Suppressor macrophage (primary cell): ENCODE results near the gene CASTOR1.

ENCODE experiments used
- DNase-seq, 4 experiments: peaks; one replicate each; pipeline ENCODE4 v3.0.0-alpha.2; 2020 to 2022

Gene CASTOR1

DNA sequence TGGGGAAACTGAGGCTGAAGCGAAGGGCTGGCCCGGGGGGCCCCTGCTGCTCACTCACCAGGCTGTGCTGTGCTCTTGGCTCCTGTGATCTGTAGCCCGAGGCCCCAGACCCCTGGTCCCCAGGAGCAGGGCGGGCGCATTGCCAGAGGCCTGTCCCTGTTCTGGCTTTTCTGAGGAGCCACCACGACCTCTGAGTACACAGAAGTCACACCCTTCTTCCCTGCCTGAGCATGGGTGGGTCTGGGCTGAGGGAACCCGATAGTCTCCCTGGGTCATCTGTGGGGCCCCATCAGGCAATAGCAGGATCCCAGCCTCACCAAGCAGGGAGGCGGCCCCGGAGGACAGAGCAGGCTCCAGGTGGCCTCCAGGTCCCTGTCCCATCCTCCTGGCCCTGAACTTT is 5.1 kb downstream of the CASTOR1 start:
- DNase-seq, result no peak

DNA sequence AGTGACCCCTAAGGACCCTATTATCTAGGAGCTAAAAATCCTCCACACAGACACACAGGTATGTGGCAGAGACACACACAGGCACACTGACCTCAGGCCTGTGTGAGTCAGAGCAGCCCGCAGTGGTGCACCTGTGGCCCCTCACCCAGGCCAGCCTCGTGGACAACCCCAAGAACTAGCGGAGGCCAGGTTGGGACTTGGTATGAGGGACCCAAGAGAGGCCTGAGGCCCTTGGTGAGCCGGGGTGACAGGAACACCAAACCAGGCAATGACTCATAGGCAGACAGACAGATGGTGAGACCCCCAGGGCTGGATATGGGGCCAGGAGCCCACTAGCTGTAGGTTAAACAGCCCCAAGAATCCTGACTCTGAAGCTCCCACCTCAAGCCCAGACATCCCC is 6.0 kb downstream of the CASTOR1 start:
- no peak for DNase-seq

DNA sequence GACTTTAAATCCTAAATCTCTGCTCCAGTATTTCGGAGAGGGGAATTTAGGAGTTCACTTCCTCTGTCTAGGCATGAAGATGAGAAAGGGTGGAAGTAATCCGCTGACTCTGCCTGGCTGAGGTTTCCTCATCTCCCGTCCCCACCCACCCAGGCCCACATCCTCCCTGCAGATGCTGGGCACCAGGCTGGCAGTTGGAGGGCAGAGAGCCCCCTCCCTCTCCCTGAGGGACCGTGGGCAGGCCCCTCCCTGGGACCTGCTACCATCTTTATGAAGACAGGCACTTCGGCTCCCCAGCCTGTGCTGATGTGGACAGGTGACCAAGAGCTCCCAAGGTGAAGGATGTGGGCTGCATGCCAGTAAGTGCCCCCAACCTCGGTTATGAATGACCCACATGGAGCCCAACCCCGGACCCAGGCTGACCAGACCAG is 6.7 kb downstream of the CASTOR1 start:
- peak; percentile 64 to 84 (median 76) for DNase-seq

DNA sequence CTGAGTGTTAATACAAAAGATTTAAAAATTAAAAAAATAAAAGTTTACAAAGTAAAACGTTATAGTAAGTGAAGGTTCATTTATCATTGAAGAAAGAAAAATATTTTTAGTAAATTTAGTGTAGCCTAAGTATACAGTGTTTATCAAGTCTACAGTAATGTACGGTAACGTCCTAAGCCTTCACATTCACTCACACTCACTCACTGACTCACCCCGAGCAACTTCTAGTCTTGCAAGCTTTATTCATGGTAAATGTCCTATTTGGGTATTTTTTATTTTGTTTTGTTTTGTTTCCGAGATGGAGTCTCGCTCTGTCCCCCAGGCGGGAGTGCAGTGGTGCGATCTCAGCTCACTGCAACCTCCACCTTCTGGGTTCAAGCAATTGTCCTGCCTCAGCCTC is 8.8 kb downstream of the CASTOR1 start:
- DNase-seq, result peak in 1 of 4 experiments; percentile 38

DNA sequence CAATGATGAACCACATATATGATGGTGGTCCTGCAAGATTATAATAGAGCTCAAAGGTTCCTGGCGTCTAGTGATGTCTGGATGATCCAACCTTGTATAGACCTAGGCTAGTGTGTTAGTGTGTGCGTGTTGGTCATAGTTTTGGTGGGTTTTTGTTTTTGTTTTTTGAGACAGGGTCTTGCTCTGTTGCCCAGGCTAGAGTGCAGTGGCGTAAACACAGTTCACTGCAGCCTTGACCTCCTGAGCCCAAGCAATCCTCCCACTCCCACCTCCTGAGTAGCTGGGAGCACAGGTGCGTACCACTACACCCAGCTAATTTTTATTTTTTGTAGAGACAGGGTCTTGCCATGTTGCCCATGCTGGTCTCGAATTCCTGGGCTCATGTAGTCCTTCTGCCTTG is 9.4 kb downstream of the CASTOR1 start:
- no peak for DNase-seq

DNA sequence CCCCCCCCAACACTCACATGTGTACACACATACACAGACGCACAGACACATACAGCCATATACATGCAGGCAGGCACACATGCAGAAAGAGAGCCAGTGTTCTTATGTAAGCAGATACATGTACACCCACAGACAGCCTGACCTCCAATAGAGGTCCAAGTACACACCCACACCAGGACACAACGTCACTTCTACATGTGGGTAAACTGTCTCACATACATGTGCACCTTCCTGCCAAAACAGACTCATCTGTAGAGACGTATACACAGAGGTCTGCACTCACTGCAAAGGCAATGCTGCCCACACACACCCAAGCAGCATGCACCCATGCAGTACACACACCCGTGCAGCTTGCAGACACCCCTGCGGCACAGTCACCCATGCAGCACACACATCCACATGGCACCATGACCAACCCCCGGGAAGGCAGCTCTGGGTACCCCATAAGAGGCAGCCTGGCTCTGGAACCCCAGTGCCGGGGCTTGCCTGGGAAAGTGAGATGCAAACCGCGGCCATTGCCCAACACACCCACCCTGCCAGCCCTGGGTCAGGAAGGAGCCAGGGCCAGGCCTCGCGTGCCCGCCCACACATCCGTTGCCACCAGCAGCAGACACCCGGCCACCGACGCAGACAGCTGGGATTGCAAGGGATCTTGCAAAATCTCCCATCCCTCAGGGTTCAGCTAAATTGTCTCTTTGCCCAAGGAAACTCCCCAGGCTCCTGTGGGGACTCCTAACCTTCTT is 10.1 kb downstream of the CASTOR1 start:
- peak; percentile 95 to 99 (median 98) for DNase-seq

DNA sequence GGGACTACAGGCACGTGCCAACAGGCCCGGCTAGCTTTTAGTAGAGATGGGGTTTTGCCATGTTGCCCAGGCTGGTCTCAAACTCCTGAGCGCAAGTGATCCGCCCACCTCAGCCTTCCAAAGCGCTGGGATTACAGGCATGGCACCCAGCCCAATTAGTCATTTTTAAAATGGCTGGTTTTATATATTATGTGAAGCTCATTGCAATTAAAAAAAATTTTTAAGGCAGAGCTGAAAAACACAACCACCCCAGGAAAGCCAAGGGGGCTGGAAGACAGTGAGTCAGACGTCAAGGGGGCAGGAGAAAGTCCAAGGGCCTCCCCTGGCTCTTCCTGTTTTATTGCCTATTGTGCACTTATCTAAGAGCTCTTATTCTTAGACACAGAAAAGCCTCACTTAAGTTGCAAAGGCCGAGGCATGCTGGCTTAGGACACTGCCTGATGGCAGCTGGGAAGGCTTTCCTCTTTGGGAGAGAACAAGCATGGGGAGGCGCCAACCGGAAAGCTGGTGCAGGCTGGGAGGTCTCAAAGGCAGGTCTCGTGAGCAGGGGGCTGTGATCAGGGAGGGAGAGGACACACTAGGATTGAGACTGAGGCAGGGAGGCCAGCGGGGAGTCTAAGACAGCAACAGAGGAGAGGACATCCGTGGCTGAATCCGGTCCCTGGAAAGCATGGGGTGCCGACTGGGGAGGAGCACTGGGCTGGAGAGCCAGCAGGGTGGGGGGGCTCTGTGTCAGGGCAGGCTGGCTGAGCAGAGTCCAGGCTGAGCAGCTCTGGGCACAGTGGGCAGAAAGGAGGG is 11.6 kb downstream of the CASTOR1 start:
- DNase-seq, result peak; percentile 73 to 85 (median 80)

DNA sequence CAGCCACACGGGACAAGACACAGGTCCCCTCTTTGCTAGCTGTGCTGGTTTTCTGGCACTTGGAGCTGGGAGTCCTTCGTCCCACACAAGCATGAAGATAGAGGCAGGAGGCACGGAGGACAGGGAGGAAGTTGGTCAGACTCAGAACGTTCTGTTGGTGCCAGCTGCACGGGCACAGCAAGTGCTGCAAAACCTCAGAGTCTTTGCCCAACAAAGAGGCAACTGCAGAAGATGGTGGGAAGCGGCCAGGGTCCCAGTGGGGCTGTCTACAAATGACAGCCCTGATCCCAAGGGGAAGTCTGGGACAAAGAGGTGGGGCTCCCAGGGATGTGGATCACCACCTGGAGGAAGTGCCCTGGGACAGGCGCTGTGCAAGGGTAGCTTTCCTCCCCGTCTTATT is 13.3 kb downstream of the CASTOR1 start:
- peak in 3 of 4 experiments; percentile 48 to 60 (median 57) for DNase-seq

DNA sequence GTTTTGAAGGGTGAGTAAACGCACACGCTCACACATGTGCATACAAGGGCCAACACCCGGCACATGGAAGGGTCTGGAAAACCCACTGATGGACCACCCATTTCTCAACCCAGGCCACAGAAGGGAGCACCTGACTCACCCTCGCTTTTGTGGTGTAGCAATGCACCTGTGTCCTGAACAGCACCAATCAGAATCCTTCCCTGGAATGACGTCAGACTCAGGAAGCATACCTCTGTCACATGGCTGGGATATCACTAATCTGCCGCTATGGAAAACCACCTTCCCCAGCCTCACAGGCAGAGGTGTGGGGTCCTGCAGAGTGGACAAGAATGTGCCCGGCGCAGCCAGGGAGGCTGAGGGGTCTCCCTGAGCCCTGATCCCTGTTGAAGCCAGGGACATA is 13.7 kb downstream of the CASTOR1 start:
- DNase-seq, result no peak

DNA sequence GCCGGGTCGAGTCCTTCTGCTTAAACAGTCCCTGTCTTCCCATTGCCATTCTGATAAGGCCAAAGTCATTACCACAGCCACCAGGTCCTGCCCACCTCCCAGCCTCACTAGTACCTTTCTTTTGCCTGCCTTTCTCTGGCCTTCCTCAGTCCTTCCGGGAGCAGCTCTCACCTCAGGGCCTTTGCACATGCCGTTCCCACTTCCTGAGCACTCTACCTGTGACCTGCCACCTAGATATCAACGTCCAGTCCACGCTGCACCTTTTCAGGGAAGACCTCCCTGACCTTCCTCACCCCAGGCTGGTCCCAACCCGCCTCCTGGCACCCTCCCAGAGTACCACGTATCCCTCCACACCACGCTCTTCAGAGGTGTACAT is 14.9 kb downstream of the CASTOR1 start:
- DNase-seq, result no peak

DNA sequence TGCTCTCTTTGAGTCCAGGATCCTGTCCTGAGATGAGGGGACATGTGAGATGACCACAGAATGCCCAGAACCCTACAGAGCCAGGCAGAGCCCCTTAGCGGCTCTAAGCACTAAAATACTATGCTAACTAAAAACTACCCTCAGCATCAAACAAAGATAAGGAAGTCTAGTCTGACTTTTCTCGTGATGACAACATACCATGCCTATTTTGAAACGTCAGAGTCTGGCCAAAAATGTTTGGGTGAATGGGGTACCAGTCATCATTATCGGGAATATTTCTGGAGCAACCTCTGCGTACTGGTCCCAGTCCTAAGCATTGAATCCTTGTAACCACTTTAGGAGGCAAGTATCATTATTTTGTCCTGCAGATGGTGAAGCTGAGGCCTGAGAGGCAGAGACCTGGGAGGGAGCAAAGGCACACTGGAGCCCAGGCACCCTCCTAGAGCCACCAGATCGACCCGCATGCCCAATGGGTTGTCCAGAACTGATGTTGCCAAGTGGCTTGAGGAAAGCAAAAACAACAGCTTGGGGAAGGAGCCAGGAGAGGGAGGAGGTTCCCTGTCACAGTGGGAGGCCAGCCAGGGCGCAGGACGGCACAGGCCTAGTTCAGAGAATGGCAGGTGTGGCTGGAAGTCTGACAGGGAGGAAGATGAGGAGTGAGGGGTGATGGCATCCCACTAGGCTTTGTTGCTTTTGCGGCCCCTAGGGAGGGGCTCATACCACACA is 15.4 kb downstream of the CASTOR1 start:
- peak in 2 of 4 experiments; percentile 46 to 50 for DNase-seq

DNA sequence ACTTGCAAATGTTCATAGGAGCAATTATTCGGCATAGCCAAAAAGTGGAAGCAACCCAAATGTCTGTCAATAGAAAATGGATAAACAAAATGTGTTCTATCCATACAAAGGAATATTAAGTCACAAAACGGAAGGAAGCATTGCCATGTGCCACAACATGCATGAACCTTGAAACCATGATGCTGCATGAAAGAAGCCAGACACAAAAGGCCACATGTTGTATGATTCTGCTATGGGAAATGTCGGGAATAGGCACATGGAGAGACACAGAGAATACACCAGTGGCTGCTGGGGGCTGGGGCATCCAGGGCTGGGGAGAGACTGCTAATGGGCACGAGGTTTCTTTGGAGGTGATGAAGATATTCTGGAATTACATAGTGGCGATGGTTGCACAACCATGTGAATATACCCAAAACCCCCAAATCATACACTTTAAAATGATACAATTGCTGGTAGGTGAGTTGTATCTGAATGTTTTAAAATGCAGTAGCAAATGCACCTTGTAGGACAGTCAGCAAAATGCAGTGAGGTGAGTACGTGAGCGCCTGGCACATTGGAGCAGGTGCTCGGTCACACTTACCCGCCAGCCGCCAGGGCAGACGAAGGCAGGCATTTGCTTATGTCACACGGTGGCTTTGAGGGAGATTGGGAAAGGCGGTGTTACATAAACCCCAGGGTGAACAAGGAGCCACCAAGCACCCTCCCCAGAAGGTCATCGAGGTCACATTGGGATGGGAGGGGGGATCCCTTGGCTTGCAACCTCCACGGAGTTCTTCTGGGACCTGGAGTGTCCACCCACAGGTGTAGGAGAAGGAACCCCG is 16.3 kb downstream of the CASTOR1 start:
- peak in 3 of 4 experiments; percentile 57 to 64 (median 58) for DNase-seq

DNA sequence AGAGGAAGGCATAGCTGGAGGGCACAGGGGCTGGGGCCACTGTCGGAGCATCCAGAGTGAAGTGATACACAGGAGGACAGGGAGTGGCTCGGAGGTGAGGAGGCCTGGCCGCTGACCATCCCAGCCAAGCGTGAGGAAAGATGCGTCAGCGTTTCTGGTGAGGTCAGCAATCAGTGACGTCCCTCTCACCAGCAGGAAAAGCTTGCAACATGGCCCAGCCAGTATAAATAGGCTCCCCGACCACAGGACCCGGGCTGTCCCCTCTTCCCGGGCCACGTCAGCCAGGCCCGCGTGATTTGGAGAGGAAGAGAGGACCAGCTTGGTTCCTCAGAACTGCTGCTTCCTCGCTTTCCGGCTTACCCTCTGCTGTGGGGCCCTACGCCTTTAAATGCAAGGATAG is 18.5 kb downstream of the CASTOR1 start:
- peak; percentile 98 to 99 (median 98) for DNase-seq

DNA sequence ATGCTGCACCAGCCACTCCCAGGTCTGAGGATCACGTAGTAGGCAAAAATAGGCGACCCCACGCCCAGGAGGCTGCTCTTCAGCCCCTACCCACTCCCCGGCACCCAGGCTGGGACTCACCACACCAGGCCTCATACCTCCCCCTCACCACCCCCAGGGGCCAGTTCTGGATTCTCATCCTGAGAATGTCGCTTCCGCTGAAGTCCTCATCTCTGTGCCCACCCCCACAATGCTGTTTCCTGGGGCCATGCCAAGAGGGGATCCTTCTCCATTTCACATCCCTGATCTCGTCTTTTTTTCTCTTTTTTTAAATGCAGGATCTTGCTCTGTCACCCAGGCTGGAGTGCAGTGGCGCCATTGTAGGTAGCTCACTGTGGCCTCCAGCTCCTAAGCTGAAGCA is 21.0 kb downstream of the CASTOR1 start:
- peak in 2 of 4 experiments; percentile 36 to 43 for DNase-seq

DNA sequence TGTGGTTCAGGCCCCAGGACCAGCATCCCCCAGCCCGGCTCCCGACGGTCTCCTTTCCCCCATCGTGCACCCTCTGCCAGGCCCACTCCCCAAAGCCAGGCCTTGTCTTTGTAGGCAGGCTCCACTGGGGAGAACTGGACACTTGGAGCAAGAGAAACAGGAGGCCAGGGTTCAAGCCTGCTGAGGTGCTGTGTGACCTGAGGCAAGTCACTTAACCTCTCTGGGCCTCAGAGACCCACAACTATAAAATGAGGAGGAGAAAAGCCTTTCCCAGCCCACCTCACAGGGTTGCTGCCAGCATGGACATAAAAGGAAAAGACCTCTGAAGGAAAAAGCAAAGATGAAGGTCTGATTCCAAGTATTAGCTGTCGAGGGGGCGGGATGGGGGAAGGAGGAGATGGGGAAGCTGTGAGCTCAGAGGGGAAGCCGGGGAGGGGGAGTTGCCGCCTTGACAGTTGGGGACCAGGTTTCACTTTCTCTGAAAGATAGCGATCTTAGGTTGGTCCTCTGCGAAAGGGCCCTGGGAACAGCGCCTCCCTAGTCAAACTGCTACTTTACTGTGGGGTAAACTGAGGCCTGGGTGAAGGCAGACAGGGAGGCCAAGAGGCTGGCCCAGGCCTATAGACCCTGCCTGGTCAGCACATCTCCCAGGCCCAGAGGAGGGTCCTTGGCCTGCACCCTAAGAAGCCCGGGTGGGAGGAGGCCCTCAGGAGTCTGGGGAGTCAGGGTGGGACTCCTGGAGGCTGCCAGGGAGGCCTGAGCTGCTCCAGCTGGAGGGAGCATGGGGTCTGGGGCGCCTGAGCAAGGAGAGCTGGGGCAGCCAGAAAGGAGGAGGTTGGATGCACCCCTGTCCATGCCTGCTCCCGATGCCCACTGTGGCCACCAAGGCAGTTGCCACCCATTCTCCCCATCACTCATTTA is 21.7 kb downstream of the CASTOR1 start:
- peak in 3 of 4 experiments; percentile 62 to 78 (median 72) for DNase-seq

DNA sequence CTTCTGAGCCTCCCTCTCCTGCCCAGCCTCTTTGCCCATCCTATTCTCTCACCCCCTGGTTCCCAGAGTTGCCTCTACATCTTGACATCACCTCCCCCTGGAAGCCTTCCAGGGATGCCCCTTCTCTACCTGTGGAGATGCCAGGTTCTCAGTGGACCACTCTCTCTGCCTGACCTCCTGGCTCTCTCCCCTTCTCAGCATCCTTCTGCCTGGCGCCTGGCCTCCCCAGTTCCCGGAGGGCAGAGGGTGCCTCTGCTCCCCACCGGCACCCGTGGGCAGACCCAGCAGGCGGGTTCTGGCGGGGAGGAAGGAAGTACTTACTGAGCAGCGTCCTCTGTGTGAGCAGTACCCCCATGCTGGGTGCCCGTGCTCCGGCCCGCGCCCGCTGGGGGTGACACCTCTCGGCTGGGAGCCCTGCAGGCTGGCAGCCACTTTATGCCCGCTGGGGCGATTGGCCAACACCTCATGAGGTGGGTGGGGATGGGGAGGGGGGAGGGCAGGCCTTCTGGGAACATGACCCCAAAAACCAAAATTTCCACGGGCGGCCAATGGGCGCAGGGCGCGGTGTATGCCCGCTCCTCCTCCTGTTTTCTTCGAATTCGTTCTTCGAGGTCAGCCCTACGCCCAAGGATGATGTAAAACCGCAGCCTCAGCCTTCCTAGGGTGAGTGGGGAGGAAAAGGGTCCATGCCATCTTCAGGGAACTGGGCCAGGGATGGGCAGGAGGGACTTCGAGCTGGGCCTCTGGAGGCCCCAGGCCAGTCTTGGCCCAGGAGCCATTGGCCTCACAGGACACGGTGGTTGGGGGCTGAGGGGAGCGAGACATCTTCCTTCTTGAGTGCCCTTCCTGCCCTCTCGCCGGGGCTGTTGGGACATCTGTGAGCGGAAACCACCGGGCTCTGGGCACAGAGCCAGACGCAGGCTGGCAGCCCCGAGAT is 22.6 kb downstream of the CASTOR1 start, which contains the start of gene OSM:
TSS of gene OSM (minus strand) at position 407 of the 937 bp plus-strand sequence. CDS start at position 355, 52 bp downstream.
- peak; percentile 89 to 94 (median 92) for DNase-seq

DNA sequence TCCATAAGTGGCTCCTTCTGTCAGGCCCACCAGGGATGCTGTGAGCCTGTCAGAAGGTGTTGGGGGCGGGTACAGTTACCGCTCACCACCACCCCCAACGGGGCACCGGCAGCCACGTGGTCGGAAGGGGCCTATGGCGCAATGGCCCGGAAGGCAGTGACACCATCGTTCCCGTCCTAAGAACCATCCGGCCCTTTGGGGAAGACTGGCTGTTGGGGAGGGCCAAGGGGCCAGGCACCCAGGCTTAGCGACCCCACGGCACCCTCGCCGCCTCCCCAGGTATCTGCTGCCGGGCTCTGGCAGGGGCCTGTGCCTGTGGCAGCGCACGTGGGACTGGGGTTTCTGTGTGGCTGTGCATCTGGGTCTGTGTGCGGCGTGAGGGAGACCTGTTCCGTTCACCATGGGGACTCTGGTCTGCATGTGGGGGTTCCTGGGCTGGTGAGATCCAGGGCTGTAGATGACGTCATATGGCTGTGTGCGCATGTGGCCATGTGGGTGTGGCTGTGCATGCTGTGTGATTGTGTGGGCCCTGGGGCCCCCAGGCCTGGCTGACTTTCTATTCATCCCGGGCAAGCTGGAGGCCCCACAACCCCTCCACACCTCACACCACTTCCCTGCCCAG is 23.4 kb downstream of the CASTOR1 start:
- peak; percentile 83 to 90 (median 86) for DNase-seq

DNA sequence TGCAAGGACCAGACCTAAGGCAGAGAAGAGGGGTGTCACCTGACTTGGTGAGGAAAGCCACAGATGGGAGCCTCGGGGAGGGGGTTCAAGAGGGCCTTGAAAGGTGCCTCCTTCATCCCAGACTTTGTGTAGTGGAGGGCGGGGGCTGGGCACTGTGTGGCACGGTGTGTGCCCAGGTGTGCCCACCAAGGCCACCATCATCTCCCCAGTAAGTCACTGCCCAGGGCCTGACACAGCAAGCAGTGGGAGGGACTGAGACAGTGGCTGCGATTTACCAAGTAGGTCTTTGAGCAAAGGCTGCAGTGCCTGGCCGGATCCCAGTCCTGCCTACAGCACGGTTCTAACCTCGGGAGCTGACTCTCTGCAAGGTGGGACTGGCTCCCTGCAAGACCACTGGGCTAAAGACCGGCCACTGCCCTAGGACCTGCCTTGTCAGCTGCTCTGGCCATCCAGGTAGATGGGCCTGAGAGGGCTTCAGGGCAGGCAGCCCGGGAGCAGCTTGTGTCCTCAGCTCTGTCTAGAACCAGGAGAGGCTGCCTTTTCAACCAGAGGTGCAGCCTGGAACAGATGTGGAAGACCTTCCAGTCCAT is 24.1 kb downstream of the CASTOR1 start:
- DNase-seq, result peak in 1 of 4 experiments; percentile 36

DNA sequence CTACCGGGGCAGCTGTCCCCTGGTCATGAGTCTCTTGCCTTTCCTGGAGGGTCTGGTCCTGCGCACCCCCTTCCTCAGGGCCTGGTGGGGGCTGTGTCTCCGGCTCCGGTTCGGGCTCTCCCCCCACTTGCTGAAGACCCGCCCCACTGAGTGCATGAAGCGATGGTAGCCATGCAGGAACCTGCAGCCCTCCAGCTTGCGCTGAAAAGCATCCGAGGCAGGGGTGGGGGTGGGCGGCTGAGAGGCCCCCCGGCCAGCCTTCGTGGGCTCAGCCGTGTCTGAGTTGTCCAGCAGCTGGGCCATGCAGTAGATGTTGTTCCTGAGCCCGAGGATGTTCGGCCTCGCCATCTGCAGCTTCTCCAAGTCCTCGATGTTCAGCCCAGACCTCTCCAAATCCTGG is 25.4 kb downstream of the CASTOR1 start:
- no peak for DNase-seq
